UCSD-AML1 (cell line): ENCODE data around the gene BMERB1.

ENCODE experiments used
- DNase-seq: peaks from one replicate; lab custom pipeline; 2025; ENCODE audit not compliant: unreplicated experiment; lab: John Stamatoyannopoulos, UW

The BMERB1 gene

GRCh38 chr16:15607700-15608396 is 173.5 kb downstream of the BMERB1 start:
- DNase-seq: no peak

- no peak for DNase-seq
Measured at GRCh38 chr16:15608398-15609285, 174.3 kb downstream of the BMERB1 start.

GRCh38 chr16:15609286-15609649 is 174.9 kb downstream of the BMERB1 start:
- DNase-seq: no peak

- DNase-seq: no peak
Measured at GRCh38 chr16:15610369-15610871, 176.0 kb downstream of the BMERB1 start.

- no peak for DNase-seq
Measured at GRCh38 chr16:15611610-15612009, 177.2 kb downstream of the BMERB1 start.

GRCh38 chr16:15613676-15614075 is 179.3 kb downstream of the BMERB1 start:
- DNase-seq: no peak

- no peak for DNase-seq
Measured at GRCh38 chr16:15616012-15616411, 181.6 kb downstream of the BMERB1 start.

GRCh38 chr16:15616475-15617165 is 182.2 kb downstream of the BMERB1 start:
- no peak for DNase-seq

GRCh38 chr16:15617901-15618300 is 183.5 kb downstream of the BMERB1 start:
- no peak for DNase-seq

- no peak for DNase-seq
Measured at GRCh38 chr16:15618392-15618791, 184.0 kb downstream of the BMERB1 start.

GRCh38 chr16:15620611-15621195 is 186.3 kb downstream of the BMERB1 start:
- DNase-seq: no peak

- no peak for DNase-seq
Measured at GRCh38 chr16:15621456-15621855, 187.1 kb downstream of the BMERB1 start.

GRCh38 chr16:15621889-15622288 is 187.5 kb downstream of the BMERB1 start:
- DNase-seq: no peak

GRCh38 chr16:15631730-15632409 is 197.5 kb downstream of the BMERB1 start:
- DNase-seq: no peak

- DNase-seq: no peak
Measured at GRCh38 chr16:15635926-15636325, 201.5 kb downstream of the BMERB1 start.

- DNase-seq: no peak
Measured at GRCh38 chr16:15636392-15636873, 202.0 kb downstream of the BMERB1 start.
